AG04449 (cell line): Measurements from ENCODE around the gene PDE2A.
"Not testable (repeated sequence)": the region's sequence is repeated elsewhere in the genome, so short reads cannot be mapped to it uniquely, and the experiment has no call there.

Experiments
- CTCF ChIA-PET: fragments of 350-600 bp; formaldehyde crosslinking; extraction: SDS; loops from one replicate; lab custom pipeline; 2021; ENCODE audit warnings: antibody characterized with exemption; lab: Yijun Ruan, JAX
- POLR2A ChIA-PET: fragments of 400-600, 350-600 bp; formaldehyde crosslinking; extraction: SDS; loops from one replicate; lab custom pipeline; 2020; ENCODE audit warnings: antibody characterized with exemption, inconsistent platforms; lab: Yijun Ruan, JAX
- DNase-seq: peaks from one replicate; pipeline ENCODE4 v3.0.0-alpha.2; 2010; ENCODE audit warnings: low read depth, low spot score
- H3K4me3 ChIP-seq: 2 replicates; pipeline ENCODE4 v1.5.1; 2011; ENCODE audit warnings: low read depth, mild to moderate bottlenecking, control low read depth, low read length
- TF ChIP-seq, protein P1 (sequence below): IDR thresholded peaks from one replicate; pipeline ENCODE4 v1.5.1; 2011; ENCODE audit warnings: mild to moderate bottlenecking, moderate library complexity, low read length, control low read depth, inconsistent platforms; ENCODE audit not compliant: insufficient read depth; ENCODE audit errors: missing control alignments

Gene PDE2A

DNA sequence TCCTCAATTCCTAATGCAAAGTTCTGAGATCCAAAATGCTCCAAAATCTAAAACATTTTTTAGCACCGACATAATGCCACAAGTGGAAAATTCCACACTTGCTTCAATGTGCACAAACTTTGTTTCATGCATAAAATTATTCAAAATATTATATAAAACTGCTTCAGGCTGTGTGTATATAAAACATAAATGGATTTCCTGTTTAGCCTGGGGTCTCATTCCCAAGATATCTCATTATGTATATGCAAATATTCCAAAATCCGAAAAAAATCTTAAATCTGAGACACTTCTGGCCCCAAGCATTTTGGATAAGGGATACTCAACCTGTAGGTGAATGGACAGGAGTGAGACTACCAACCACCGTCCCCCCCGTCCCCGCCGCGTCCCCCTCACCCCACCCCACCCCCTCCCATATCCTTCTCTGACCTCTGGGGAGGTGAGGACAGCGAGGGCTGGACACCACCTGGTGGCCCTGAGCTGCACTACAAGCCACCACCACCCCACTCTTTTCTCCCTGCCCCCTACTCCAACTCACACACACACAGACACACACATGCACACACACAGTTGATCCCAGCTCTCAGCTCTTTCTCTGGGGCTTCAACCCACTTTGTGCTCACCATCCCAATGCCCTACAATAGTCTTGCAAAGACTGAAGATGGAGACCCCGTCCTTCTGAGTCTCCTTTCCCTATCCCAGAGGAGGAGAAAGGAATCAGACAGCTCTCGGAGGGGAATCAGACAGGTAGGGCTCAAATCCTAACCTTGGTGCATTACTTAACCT lies 101.0 kb downstream of the PDE2A start:
- no peak overlapping the region for H3K4me3 ChIP-seq
- TF ChIP-seq, protein P1, sequence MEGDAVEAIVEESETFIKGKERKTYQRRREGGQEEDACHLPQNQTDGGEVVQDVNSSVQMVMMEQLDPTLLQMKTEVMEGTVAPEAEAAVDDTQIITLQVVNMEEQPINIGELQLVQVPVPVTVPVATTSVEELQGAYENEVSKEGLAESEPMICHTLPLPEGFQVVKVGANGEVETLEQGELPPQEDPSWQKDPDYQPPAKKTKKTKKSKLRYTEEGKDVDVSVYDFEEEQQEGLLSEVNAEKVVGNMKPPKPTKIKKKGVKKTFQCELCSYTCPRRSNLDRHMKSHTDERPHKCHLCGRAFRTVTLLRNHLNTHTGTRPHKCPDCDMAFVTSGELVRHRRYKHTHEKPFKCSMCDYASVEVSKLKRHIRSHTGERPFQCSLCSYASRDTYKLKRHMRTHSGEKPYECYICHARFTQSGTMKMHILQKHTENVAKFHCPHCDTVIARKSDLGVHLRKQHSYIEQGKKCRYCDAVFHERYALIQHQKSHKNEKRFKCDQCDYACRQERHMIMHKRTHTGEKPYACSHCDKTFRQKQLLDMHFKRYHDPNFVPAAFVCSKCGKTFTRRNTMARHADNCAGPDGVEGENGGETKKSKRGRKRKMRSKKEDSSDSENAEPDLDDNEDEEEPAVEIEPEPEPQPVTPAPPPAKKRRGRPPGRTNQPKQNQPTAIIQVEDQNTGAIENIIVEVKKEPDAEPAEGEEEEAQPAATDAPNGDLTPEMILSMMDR: peak; percentile 77
- CTCF ChIA-PET: interaction anchor here (0.6 to 7.5 kb wide), 23 partner anchors 12 to 127 kb away, joined by 3 to 88 read pairs (median 3); no protein-coding TSS in a partner anchor
- POLR2A ChIA-PET: no interaction called here
- no peak for DNase-seq

DNA sequence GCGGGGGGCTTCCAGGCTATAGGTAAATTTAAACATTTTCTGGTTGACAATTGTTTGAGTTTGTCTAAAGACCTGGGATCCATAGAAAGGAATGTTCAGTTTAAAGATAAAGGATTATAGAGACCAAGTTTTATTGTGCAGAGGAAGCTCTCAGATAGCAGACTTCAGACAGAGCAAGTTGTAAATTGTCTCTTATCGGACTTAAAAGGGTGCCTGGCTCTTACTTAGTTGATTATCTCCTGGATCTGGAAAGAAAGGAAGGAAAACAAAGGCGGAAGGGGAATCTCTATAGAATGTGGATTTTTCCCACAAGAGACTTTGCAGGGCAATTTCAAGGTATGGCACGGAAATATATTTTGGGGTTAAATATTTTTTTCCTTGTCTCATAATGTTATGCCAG lies 101.7 kb downstream of the PDE2A start:
- CTCF ChIA-PET: interaction anchor here (0.8 to 7.5 kb wide), 4 partner anchors 11 to 101 kb away, joined by 3 to 88 read pairs (median 38); no protein-coding TSS in a partner anchor
- POLR2A ChIA-PET, H3K4me3 ChIP-seq, DNase-seq: not testable (repeated sequence)

DNA sequence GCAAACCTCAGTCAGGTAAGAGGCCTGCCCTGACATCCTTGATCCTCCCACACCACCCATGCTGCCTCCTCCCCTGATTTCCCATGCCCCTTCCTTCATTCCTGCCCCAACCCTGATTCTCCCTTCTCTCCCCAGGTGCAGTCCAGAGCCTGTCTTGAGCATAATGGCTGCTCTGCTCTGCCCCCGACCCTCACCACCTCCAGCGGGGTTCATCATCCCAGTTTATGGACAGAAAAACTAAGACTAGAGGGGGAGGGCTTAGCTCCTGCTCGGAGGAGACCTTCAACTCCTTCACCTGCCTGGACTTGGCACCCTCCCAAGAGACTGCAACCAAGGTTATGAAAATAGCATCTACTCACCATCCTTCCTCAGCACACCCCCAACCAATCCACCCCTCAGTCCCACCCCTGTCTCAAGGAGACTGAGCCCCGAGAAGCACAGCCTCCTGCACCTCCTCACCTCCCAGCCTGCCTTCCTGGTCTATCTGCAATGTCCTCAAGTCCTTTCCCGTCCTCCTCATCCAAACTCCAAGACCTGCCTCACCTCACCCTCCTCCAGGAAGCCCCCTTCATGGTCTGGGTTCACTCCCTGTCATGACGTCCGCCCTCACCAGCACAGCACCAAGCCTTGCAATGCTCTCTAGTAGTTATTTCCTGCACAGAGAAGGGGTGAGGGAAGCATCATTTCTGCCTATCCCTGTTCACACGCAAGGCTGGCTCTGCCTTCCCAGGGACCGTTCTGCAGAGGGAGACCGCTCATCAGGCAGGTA lies 103.1 kb downstream of the PDE2A start:
- TF ChIP-seq, protein P1: no peak
- POLR2A ChIA-PET: no interaction called here
- H3K4me3 ChIP-seq: no peak overlapping the region
- CTCF ChIA-PET: interaction anchor here (3.9 to 7.5 kb wide), 2 partner anchors 9 to 15 kb away, joined by 21 to 88 read pairs; no protein-coding TSS in a partner anchor
- DNase-seq: no peak

DNA sequence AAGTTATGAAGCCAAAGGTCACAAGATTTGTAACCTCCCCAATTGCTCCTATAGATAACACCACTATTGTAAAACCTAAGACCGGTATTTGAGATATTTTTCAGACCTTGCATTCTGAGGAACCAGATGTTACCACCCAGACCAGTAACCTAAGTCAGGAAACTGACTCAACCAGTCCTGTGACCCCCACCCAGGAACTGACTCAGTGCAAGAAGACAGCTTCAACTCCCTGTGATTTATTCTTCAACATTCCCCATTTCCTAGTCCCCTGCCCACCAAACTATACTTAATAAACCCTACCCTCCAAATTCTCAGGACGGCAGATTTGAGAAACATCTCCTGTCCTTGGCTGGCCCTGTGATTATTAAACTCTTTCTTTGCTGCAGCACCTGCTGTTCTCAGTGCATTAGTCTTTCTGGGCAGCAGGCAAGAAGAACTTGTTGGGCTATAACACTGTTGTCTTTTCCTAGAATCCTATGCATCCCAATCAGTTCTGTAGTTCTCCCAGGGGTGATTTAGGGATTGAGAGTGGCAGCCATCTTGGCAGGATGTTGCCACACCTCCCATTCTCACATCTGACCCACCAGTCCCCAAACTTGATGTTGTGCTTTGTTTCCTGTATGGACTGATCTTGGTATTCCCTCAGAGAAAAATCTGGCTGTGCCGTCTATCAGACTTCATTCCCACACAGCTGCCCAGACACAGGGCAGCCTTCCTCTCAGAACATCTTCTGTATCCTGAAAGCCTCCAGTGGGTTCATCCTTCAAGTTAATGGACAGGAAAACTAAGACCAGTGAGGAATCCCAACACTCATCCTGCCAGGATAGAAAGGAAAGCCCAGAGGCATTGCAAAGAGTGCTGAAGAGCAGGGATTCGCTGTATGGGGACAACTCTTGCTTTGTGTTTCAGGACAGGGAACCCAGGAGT lies 104.0 kb downstream of the PDE2A start:
- POLR2A ChIA-PET: no interaction called here
- DNase-seq: peak; percentile 3
- CTCF ChIA-PET: interaction anchor here (3.1 to 3.9 kb wide), 2 partner anchors 9 to 99 kb away, joined by 21 read pairs; no protein-coding TSS in a partner anchor
- H3K4me3 ChIP-seq: no peak overlapping the region
- TF ChIP-seq, protein P1: no peak

DNA sequence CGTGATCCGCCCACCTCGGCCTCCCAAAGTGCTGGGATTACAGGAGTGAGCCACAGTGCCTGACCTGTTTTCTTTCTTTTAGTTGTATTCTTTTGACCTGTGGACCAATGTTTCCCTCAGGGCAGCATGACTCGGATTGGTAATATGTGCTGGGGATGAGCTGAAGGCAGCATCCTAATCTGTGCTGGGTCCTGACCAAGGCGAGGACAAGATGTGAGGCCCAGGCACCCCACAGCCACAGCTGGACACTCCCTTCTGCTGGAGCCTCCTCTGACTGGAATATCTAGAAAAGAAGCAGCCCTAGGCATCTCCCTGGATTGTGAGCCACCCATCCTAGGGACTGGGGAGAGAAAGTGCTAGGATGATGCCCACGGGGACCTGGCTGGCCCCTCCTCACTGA lies 105.4 kb downstream of the PDE2A start:
- DNase-seq: no peak
- ChIA-PET POLR2A (no interaction called here), CTCF (interaction anchor here (0.9 to 3.1 kb wide), 2 partner anchors 16 to 98 kb away, joined by 3 to 21 read pairs; no protein-coding TSS in a partner anchor)
- TF ChIP-seq, protein P1: no peak
- H3K4me3 ChIP-seq: no peak overlapping the region

DNA sequence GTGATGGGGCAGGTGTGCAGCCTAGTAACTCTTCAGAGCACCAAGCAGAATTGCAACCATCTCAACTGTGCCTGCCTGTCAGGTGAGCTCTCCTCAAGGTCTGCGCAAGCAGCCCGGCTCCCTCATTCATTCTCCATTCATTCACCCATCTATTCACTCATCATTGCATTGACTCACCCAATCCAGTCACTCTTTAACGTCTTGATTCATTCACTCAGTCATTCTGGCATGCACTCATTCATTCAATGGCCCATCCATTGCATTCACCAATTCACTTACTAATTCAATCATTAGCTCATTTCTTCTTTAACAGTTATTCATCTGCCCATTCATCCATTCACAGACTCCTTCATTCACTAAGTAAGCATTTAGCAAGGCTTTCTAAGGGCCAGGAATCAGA lies 111.8 kb downstream of the PDE2A start:
- CTCF ChIA-PET: interaction anchor here (1.4 to 6.1 kb wide), 4 partner anchors 10 to 121 kb away, joined by 4 to 21 read pairs (median 6); no protein-coding TSS in a partner anchor
- no peak overlapping the region for H3K4me3 ChIP-seq
- POLR2A ChIA-PET: no interaction called here

More for the DNA sequence above, 111.8 kb downstream of the PDE2A start:
- TF ChIP-seq, protein P1: no peak
- DNase-seq: no peak
